HepG2 (cell line): ENCODE data around the gene NKD1. TPM values are rescaled to one million over a fixed set of nuclear protein-coding genes. Genes with fewer than 3 reads are reported as not detected.

Experiments used
- ATF3 ChIP-seq: sonication (generic); formaldehyde crosslinking; IDR thresholded peaks from 2 replicates; pipeline ENCODE4 v1.4.0; 2020; ENCODE audit warnings: missing genetic modification reagents
- ATM ChIP-seq: fragments of 450-650 bp; IDR thresholded peaks from 2 replicates; pipeline ENCODE4 v1.7.1; 2017; ENCODE audit warnings: mild to moderate bottlenecking, borderline replicate concordance
- CBX5 ChIP-seq: sonication (generic); formaldehyde crosslinking; IDR thresholded peaks from 2 replicates; pipeline ENCODE4 v1.4.0; 2020; ENCODE audit warnings: missing genetic modification reagents, borderline replicate concordance
- ELK4 ChIP-seq: sonication (generic); formaldehyde crosslinking; IDR thresholded peaks from 2 replicates; pipeline ENCODE4 v1.9.0; 2021; ENCODE audit warnings: missing genetic modification reagents, borderline replicate concordance
- GMEB1 ChIP-seq: sonication (generic); formaldehyde crosslinking; IDR thresholded peaks from 2 replicates; pipeline ENCODE4 v1.5.1; 2020; ENCODE audit warnings: missing genetic modification reagents, mild to moderate bottlenecking, borderline replicate concordance
- HMG20A ChIP-seq: IDR thresholded peaks from 2 replicates; pipeline ENCODE4 v1.6.1; 2016; ENCODE audit warnings: borderline replicate concordance
- KDM2A ChIP-seq: sonication (generic); formaldehyde crosslinking; IDR thresholded peaks from 2 replicates; pipeline ENCODE4 v1.4.0; 2020; ENCODE audit warnings: low read depth, missing genetic modification reagents, borderline replicate concordance
- MLX ChIP-seq: IDR thresholded peaks from 2 replicates; pipeline ENCODE4 v1.6.1; 2016
- NR1H2 ChIP-seq: sonication (generic); formaldehyde crosslinking; IDR thresholded peaks from 2 replicates; pipeline ENCODE4 v1.8.1; 2022; ENCODE audit warnings: low read depth, missing genetic modification reagents, borderline replicate concordance
- SATB2 ChIP-seq: sonication (generic); formaldehyde crosslinking; IDR thresholded peaks from 2 replicates; pipeline ENCODE4 v1.5.0; 2020; ENCODE audit warnings: missing genetic modification reagents
- SMARCE1 ChIP-seq: fragments of 450-650 bp; IDR thresholded peaks from 2 replicates; pipeline ENCODE4 v1.6.1; 2017; ENCODE audit warnings: borderline replicate concordance
- TCF12 ChIP-seq, 2 experiments: fragments of 450-650 bp in 1 of 2; sonication (generic) in 1 of 2; formaldehyde crosslinking in 1 of 2; IDR thresholded peaks; 2 replicates each; pipeline versions ENCODE4 v1.6.1 to v1.8.0; 2017 to 2022; ENCODE audit warnings: antibody characterized with exemption in 1 of 2, mild to moderate bottlenecking in 1 of 2, missing genetic modification reagents in 1 of 2, moderate library complexity in 1 of 2
- ZNF350 ChIP-seq: sonication (generic); formaldehyde crosslinking; IDR thresholded peaks from 2 replicates; pipeline ENCODE4 v1.4.0; 2020; ENCODE audit warnings: mild to moderate bottlenecking, low read depth, missing genetic modification reagents, borderline replicate concordance
- ZNF556 ChIP-seq: sonication (generic); formaldehyde crosslinking; IDR thresholded peaks from 2 replicates; pipeline ENCODE4 v1.4.0; 2020; ENCODE audit warnings: mild to moderate bottlenecking, missing genetic modification reagents, borderline replicate concordance
- ZNF563 ChIP-seq: sonication (generic); formaldehyde crosslinking; IDR thresholded peaks from 2 replicates; pipeline ENCODE4 v1.8.0; 2022; ENCODE audit warnings: mild to moderate bottlenecking, moderate library complexity, missing genetic modification reagents
- polyA plus RNA-seq, 8 experiments: library from polyadenylated mRNA; depleted of rRNA in 3 of 8; stranded (reverse) in 7 of 8; unstranded in 1 of 8; fragments of >200 nt; fragmentation: Illumina TruSeq in 4 of 8; extraction: Trizol in 4 of 8; gene quantifications; 2 replicates each; pipeline versions ENCODE4 v1.2.1 to v1.2.3, GENCODE V29; 2011 to 2016; ENCODE audit warnings: low read depth in 4 of 8, missing spikeins in 1 of 8, mixed read lengths in 1 of 8; ENCODE audit not compliant: insufficient read depth in 1 of 8
- total RNA-seq, 5 experiments: library from RNA; depleted of rRNA; stranded (reverse); fragments of >200 nt; fragmentation: Illumina TruSeq; extraction: Trizol; gene quantifications; 2 replicates each; pipeline ENCODE4 v1.2.3, GENCODE V29; 2016; ENCODE audit warnings: low read depth in 1 of 5

NKD1 gene
- total and polyA plus RNA-seq, 2 of the 13 experiments (the other 11 are each of a cell fraction or from before 2014, with no cell fraction given), result 70.4 to 121 TPM

GRCh38 chr16:50539053-50539695 lies 9.0 kb upstream of the NKD1 start (continued):
- no peak; the same call in 1 of the 2 replicates for TF ChIP-seq GMEB1 (CRISPR knock-in tag)
- no peak for TF ChIP-seq SATB2 (CRISPR knock-in tag)
- peak; percentile 51; the same call in 1 of the 2 replicates for TF ChIP-seq ZNF563 (CRISPR knock-in tag)
- TF ChIP-seq ATM, result no peak
- TF ChIP-seq ATF3 (CRISPR knock-in tag), result peak; percentile 29; the same call in 1 of the 2 replicates
- peak; percentile 49 for TF ChIP-seq KDM2A
- TF ChIP-seq HMG20A (CRISPR knock-in tag), result peak; percentile 91
- peak; percentile 27; the same call in 1 of the 2 replicates for TF ChIP-seq CBX5 (CRISPR knock-in tag)
- no peak for TF ChIP-seq SMARCE1
- TF ChIP-seq TCF12 (IDR thresholded peaks at IDR 0.05), result no peak
- TF ChIP-seq TCF12 (CRISPR knock-in tag; IDR thresholded peaks at IDR 0.05), result no peak
- peak; percentile 72 for TF ChIP-seq MLX
- TF ChIP-seq ZNF350 (CRISPR knock-in tag), result peak; percentile 68
- 0 out of 2 replicates have a peak, but pooled peaks have one; percentile 16 for TF ChIP-seq NR1H2 (CRISPR knock-in tag)
- TF ChIP-seq ELK4 (CRISPR knock-in tag), result no peak
- peak; percentile 77 for TF ChIP-seq ZNF556
